AG10803 (cell line): Measurements from ENCODE around the gene ADORA2A.

Experiments
- DNase-seq: peaks from one replicate; pipeline ENCODE4 v3.0.0; 2010; ENCODE audit warnings: low read depth
- H3K4me3 ChIP-seq: 2 replicates; pipeline ENCODE4 v1.5.1; 2011; ENCODE audit warnings: mild to moderate bottlenecking, low read length, control low read depth
- TF ChIP-seq, protein P1 (sequence below): conservative IDR thresholded peaks from 2 replicates; pipeline ENCODE4 v1.5.1; 2011; ENCODE audit warnings: mild to moderate bottlenecking, low read length, control low read depth, inconsistent platforms

ADORA2A gene

DNA sequence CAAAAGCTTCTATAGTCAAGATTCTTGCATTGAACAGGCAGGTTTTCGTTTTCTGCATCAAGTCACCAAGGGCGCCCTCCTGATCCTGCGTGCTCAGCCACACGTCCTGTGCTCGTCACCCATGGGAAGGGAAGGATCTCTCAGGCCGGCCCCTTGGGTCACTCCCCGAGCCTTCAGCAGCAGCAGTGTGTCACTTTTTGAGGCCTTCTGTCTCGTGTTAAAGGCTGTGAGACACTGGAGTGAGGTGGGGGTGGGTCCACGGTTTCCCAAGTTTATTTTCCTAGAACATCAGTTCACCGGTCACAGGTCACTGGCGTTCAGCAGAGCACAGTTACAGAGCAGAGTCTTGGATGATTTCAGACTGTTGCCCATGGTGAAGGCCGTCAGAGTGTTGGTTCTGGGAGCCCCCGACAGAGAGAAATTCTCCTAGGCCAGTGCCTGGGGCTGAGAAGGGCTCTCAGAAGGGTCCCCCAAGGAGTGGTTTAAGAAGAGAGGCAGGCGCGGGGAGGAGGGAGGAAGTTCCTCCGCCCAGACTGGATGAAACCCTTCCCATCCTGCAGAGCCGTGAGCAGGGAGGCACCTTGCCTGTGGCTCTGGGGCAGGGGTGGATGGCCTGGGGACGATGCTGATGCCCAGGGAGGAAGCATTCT lies 13.5 kb upstream of the ADORA2A start:
- H3K4me3 ChIP-seq, result no peak overlapping the region
- no peak for DNase-seq
- TF ChIP-seq, protein P1, sequence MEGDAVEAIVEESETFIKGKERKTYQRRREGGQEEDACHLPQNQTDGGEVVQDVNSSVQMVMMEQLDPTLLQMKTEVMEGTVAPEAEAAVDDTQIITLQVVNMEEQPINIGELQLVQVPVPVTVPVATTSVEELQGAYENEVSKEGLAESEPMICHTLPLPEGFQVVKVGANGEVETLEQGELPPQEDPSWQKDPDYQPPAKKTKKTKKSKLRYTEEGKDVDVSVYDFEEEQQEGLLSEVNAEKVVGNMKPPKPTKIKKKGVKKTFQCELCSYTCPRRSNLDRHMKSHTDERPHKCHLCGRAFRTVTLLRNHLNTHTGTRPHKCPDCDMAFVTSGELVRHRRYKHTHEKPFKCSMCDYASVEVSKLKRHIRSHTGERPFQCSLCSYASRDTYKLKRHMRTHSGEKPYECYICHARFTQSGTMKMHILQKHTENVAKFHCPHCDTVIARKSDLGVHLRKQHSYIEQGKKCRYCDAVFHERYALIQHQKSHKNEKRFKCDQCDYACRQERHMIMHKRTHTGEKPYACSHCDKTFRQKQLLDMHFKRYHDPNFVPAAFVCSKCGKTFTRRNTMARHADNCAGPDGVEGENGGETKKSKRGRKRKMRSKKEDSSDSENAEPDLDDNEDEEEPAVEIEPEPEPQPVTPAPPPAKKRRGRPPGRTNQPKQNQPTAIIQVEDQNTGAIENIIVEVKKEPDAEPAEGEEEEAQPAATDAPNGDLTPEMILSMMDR, result no peak

DNA sequence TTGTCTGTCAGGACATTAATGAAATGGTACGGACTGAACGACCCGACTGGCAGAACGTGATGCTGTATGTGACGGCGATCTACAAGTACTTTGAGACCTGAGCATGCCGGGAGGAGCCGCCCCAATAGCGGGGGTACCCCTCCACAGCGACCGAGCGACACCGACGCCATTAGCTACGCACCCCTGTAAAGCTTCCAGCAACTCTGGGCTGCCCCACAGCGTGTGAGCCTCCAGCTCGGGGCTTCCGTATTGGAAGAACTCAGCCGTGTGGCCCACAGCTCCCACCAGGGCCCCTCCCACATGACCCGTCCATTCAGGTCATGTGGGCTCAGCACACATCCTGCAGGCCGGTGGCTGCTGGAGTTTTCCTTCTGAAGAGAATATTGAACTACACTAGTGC lies 12.9 kb upstream of the ADORA2A start:
- H3K4me3 ChIP-seq, result no peak overlapping the region
- no peak for DNase-seq
- TF ChIP-seq, protein P1, result no peak

GRCh38 chr22:24414984-24415945 lies 12.1 kb upstream of the ADORA2A start:
- no peak for DNase-seq
- TF ChIP-seq, protein P1, result no peak
- H3K4me3 ChIP-seq, result no peak overlapping the region

- TF ChIP-seq, protein P1, result no peak
- H3K4me3 ChIP-seq, result no peak overlapping the region
- peak; percentile 72 for DNase-seq
Measured at GRCh38 chr22:24416095-24416494, 11.3 kb upstream of the ADORA2A start.

GRCh38 chr22:24416611-24417010 lies 10.8 kb upstream of the ADORA2A start:
- H3K4me3 ChIP-seq, result no peak overlapping the region
- no peak for DNase-seq

GRCh38 chr22:24417200-24417599 lies 10.2 kb upstream of the ADORA2A start:
- no peak overlapping the region for H3K4me3 ChIP-seq
- TF ChIP-seq, protein P1, result no peak
- DNase-seq, result no peak

More at GRCh38 chr22:24416611-24417010, 10.8 kb upstream of the ADORA2A start:
- TF ChIP-seq, protein P1, result no peak
